HUDEP-2 (cell line): ENCODE measurements around the gene APOBEC3C.
A peak's percentile ranks its signal among the peaks of the same experiment; 100 is the strongest.
"Not testable (repeated sequence)": the region's sequence is repeated elsewhere in the genome, so short reads cannot be mapped to it uniquely, and the experiment has no call there.

Experiments used
- DNase-seq, 76 experiments: peaks; one replicate each; lab custom pipeline; 2025; ENCODE audit not compliant: unreplicated experiment in 76 of 76; lab: John Stamatoyannopoulos, UW

The APOBEC3C gene

DNA sequence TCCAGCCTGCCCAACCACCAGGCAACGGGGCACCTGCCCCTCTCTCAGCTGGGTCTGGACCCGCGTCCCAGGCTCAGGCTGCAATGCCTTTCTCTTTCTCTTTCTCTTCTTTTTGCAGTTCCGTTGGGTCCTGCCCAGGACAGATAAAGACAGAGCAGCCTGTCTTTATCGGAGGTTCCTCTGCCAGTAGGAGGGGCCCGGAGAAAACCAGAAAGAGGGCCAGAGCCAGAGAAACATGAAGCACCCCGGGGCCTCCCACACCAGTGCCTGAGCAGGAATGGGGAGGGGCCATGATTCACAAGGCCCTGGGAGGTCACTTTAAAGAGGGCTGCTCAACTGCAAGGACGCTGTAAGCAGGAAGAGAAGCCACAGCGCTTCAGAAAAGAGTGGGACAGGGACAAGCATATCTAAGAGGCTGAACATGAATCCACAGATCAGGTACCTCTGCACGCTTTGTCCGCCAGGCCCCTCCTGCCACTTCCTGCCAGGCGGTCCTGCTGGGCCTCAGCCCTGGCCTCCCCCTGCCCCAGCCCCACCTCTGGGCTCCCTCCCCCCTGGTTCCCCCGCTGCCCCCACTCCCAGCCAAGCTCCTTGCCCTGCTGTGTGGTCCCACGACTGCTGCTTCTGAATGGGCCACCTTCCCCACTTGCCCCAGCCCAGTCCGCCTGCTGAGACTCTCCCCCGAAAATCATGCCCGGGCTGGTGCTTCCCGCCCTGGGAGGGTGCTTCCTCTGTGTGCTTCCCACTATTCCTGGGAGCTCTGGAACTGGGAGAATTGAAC is at the start of gene APOBEC3C:
TSS of gene APOBEC3C (plus strand) at position 316 of the 781 bp plus-strand sequence. CDS start at position 422, 106 bp downstream.
- DNase-seq: peak in 75 of 76 experiments; percentile 50 to 97 (median 93)

DNA sequence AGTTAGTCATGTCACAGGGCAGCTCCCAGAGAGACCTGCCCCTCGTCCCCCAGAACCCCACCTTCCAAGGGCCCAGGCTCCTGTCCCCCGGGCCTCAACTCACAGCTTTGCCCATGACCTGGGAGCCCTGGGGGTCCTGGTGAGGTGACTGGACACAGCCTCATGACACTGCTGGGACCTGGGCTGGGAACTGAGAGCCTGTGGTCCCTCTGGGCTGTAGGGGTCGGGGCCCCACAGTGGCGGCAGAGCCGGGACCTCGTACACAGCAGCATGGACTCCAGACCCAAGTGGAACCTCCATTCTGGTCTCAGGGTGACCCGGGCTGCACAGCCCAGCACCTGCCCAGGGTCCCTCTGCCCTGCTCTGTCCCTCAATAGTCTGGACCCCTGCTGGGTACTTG is 49.8 kb upstream of the APOBEC3C start:
- DNase-seq: no peak

DNA sequence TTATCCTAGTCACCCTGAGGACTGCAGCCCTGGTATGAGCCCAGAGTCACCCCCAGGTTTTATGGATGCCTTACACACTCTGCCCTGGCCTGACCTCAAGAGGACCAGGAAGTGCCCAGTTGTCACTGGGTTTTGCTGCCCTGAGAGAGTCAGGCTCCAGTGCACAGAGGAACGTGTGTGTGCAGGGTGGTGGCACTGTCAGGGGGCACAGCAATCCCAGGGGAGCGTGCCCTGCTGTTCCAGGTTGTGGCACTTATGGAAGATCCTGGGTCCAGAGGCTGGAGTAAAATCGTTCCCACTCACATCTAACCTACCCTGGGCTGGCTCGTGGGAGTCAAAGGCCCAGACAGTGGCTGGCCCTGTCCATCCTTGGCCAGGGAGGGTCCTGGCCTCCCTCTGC is 49.1 kb upstream of the APOBEC3C start:
- DNase-seq: no peak

DNA sequence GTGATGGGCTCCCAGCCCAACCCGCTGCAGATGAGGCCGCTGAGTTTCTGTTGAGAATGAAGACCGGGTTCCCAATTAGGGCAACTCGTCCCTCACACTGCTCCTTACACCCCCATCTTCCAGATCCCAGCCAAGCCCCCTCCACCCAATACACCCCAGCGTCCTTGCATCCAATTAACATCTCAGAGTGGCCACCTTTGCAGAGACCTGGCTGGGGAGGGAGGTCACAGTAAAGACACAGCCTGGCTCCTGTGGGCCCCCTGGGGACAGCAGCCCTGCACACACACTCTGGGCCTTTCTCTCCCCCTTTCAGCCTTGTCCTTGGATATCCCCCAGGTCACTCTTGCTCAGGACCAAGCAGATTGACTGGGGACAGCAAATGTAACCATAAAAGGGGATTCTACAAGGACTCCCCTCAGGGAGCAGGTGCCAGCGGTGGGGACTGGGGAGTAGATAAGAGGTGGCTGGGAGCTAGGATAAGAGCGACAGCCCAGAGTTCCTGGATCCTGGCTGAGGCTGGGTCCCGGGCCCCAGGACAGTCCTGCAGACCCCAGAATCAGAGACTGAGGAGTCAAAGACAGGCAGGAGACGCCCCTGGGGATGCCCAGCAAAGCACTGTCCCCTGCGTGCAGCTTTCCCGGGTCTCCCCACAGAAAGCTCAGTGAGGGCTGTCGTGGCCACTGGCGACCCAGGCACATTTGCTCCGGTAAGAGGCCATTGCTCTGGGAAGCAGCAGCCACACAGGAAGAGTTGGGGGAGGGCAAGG is 48.3 kb upstream of the APOBEC3C start:
- DNase-seq: peak in 10 of 76 experiments; percentile 2 to 24 (median 11)

DNA sequence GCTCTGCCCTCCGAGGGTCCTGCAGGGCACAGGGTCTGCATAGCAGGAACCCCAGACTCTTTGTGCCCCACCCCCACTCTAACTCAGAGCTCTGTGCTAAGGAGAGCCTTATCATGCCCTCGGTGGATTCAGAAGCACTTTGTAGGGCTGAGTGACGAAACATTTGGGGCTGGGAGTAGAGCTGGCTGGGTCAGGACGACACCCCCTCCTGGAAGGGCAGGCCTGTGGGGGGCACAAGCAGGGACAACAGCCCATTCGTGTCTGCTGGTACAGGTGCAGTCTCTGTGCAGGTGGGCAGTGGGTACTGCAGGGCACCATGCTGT is 47.7 kb upstream of the APOBEC3C start:
- peak in 5 of 76 experiments; percentile 12 to 23 (median 14) for DNase-seq

DNA sequence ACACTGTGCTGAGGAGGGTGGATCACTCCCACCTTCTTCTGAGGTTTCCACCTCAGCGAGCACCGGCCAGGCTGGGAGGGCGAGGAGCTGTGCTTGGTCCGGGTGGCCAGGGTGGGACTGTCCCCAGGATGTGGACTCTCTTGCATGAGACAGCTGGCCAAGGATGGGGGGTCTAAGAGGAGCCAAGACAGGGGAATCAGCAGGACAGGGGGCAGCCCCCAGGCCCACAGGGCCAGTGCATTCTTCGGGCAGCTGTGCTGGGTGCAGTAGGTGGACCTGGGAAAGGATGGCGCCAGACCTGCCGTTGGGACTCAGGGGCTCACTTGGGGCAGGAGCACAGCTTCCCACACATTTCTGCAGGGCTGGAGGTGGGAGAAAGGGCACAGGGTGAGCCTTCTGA is 47.1 kb upstream of the APOBEC3C start:
- no peak for DNase-seq

DNA sequence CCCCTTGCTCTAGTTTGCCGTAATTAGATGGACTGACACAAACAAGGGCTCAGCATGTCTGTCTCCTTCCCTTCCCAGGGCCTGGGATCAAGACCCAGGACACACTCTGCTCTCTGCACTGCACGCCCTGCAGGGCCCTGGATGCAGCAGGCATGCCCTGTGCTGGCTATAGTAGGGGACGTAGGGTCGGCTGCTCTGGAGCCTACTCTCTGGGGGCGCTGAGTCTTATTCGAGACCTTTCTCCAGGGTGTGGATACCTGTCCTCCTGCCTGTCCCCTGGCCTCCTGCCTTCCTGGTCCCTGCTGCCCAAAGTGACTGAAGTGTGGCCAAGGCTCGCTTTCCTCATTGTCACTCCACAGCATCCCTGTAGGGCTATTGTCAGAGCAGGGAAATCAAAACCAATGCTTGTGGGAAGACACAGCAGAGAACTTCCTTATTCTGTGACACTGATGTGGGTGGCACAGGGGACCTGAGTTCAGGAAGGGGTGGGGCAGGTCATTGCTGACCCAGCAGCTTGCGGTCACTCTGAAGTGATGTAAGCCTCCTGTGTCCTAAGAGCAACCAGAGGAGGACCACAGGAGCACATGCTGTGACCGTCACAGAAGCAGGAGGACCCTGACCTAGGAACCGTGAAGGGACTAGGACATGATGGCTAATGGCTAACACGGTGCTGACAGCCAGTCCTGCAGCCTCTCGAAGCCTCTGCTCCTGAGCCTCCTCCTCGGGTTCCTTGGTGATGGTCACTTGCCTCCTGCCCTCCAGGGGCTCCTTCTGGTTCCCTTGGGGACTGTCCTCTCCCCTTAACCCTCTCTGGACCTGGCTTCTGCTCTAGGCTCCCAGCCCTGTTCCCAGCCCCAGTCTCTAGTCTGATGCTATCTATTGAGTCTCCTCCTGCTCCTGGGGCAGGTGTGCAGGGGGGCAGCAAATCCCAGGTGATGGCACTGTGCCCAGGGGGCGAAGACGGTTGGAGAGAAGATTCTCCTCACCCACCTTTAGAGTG is 46.3 kb upstream of the APOBEC3C start:
- no peak for DNase-seq

DNA sequence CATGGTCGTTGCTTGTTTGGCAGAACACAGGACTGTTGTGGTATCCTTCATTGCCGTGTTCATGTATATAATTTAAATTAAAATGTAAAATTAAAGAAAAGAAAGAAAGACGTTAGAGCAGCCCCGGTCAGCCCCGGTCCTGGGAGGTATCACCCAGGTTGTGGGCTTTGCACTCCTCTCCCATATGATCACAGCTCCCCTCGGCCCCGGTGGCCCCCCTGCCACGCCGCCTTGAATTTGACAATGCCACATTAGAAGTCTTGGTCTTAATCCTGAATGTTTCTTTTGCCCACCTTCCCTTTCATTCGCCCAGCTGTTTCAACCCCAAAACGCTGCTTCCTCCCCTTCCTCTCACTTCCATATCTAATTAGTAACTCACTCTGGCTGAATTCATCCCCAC is 45.3 kb upstream of the APOBEC3C start:
- DNase-seq: no peak

DNA sequence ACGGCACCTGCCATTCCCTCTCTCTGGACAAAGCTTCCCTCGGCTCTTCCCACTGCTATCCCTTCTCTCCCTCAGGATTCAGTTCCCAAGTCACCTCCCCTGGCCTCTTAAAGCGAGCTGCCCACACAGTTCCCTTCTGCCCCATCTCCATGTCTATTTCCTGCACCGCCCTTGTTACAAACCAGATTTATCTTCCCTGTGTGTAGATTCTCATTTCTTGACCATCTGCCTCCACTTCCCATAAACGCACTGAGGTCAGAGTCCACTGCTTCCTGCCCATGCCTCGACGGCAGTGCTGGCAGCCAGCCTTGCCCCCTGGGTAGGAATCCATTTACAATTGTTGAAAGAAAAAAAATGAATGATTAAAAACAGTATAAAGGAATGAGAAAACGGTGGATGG is 43.5 kb upstream of the APOBEC3C start:
- DNase-seq: no peak

DNA sequence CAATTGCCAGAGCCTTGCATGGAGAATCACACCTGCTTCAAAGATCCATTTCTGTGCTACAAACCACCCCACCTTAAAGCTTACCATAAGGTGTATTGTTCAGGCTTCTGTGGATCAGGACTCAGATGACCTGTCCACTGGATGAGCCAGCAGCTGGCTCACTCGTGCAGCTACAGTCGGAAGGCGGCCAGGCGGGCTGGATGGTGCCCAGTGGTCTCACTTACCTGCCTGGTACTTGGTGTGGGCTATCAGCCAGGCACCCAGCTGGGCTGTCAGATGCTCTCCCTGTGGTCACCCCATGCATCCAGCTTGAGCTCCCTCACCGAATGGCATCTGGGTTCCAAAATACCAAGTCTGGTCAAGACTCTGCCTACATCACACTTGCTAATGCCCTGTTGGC is 42.9 kb upstream of the APOBEC3C start:
- no peak for DNase-seq

DNA sequence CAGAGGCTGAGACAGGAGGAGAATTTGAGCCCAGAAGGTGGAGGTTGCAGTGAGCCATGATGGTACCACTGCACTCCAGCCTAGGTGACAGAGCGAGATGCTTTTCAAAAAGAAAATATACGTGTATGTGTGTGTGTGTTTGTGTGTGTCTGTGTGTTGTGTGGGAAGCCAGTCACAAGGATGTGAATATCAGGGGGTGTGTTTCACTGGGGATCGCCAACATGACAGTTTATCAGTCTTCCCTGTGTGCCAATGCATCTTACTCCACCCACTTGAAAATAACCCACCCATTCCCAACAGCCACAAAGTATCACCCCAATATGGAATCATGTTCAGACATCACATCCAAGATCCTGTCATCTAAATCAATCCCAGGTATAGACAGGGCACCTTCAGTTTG is 42.3 kb upstream of the APOBEC3C start:
- no peak for DNase-seq

DNA sequence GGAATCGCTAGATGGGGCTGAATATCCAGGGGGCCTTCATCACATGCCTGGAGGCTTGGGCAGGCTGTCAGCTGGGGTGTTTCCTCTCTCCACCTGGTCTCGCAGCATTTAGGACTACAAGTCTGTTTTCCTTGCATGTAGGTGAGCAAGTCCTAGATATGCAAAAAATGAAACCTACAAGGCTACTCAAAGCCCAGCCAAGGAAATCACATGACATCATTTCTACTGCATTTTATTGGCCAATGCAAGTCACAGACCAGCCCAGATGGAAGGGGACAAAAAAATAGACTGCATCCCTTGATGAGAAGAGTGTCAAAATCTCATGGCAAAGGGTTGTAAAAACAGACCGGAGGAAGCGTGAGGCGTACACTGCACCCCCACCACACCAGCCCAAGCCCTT is 41.5 kb upstream of the APOBEC3C start:
- no peak for DNase-seq

DNA sequence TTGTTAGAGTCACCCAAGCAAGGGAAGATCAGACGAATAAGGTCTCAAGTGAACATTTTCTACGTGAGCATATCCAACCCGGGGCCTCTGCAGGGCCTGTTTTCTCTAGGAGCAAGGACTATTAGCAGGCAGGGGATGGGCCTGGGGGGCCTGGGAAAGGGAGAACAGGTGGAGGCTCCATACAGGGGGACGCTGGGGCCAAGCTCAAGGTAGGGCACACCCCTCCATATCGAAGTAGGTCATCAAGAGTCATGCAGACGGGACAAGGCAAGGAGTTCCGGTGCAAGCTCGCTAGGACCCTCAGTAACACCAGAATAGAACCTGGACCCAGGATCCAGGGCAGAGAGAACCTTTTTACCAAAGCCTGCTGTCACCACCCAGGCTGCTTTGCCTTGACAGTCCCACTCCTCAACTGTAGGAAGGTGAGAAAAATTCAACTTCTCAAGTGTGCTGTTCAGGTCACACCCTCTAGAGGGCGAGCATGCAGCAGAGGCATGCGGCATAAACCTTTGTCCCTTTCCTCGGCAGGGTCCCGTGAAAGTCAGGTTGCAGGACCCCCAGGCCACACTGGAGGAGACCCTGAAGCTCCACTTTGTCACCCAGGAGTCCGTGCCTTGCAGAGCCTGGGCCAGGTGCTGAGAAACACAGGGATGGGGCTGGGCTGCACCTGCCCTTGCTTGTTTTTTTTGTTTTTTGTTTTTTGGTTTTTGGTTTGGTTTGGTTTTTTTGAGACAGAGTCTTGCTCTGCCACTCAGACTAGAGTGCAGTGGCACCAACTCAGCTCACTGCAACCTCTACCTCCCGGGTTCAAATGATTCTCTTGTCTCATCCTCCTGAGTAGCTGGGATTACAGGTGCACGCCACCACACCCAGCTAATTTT is 40.5 kb upstream of the APOBEC3C start:
- peak in 20 of 76 experiments; percentile 3 to 40 (median 18) for DNase-seq

DNA sequence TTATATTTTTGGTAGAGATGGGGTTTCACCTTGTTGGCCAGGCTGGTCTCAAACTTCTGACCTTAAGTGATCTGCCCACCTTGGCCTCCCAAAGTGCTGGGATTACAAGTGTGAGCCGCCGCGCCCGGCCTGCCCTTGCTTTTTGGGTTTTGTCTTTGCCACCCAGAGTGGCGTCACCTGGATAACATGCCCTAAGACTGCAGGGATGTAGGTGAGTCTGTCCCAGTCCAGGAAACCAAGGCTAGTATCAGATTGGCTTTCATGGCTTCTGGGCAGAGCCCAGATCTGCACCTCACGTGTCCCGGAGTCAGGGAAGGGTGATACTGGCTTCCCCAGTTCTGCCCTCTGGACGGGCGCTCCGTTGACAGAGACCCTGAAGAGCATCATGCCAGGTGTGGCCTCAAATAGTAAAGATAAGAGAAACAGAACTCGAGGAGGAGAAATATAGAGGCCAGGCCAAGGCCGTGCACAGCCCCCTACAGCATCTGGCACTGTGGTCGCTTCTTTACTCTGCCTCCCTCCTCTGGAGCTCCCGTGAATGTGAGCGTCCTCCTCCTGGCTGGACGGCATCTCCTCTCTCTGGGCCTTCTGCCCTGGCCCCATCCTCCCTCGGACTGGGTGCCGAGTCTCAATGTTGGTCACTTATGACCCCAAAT is 39.8 kb upstream of the APOBEC3C start:
- no peak for DNase-seq

DNA sequence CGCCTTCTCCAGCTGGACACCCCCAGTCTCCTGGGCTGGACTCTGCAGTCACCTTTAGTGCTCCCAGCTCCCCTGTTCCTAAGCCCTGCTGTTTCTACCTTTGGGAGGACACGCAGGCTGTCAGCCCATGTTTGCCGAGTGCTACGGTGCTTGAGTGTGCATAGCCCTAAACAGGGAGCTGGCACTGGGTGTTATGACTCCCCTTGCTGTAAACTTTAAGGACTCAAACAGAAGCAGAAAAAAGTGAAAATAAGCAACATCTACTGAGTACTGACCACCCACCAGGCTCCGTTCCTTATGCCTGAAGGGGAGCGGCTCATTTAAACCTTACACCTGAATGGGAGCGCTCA is 39.3 kb upstream of the APOBEC3C start:
- DNase-seq: no peak

DNA sequence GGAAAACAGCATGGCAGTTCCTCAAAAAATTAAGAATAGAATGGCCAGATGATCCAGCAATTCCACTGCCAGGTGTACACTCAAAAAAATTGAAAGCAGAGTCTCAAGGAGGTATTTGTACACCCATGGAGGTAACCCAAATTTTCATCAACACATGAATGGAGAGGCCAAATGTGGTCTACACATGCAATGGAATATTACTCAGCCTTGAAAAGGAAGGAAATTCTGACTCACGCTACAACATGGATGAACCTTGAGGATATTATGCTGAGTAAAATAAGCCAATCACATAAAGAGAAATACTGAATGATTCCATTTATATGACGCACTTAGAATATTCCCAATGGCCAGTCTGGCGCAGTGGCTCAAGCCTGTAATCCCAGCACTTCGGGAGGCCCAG is 36.8 kb upstream of the APOBEC3C start:
- DNase-seq: not testable (repeated sequence)

DNA sequence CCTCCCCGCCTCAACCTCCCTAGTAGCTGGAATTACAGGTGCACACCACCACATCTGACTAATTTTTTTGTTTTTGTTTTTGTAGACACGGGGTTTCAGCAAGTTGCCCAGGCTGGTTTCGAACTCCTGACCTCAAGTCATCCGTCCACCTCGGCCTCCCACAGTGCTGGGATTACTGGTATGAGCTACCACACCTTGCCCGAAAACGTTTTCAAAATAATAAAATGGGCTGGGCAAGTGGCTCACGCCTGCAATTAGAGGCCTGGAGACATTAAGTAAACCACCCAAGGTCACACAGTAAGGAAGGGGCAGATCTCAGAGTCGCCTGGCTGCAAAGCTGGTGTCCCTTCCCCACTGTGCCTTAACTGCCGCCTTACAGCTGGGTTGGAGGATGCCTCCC is 33.5 kb upstream of the APOBEC3C start:
- not testable (repeated sequence) for DNase-seq

DNA sequence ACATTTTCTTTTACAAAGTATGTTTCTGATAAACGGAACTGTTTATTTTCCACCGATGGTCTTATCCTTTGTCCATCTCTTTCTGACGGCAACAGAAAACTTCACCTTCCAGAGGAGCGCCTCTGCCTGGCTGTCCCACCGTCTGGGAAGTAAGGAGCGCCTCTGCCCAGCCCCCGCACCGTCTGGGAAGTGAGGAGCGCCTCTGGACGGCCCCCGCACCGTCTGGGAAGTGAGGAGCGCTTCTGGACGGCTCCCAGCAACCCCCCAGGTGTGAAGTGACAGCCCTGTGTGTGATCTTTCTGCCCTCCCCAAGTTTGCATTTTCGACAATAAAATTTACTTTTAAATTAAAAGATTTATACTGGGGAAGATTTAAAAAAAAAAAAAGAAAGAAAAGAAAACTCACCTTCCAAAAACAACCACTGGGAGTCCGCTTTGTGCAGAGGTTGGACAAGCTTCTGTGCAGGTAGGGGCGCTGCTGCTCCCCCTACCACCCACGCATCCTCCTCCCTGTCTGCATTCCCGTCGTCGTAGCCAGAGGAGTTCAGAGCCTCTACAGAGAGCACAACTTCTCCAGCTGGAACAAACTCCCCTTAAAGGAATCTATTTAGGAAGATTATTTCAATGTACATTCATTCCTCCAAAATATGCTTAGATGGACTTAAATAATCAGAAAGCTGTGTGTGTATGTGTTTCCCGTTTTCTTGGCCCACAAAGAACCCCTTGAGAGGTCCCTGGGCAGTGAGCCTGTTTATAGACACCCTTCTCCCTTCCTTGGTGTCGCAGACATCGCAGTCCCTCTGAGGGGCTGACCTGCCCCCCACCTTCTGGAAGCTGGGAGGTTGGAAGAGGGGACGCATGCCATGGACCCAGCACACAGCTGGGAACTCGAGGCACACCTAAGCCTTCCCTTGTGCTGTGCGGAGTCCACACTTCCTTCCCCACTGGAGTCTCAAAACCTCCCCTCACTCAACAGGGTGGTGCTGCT is 32.8 kb upstream of the APOBEC3C start:
- DNase-seq: peak in 4 of 76 experiments; percentile 6 to 22 (median 10)
